ENCODE measurements around the gene ASTN2.

DNA sequence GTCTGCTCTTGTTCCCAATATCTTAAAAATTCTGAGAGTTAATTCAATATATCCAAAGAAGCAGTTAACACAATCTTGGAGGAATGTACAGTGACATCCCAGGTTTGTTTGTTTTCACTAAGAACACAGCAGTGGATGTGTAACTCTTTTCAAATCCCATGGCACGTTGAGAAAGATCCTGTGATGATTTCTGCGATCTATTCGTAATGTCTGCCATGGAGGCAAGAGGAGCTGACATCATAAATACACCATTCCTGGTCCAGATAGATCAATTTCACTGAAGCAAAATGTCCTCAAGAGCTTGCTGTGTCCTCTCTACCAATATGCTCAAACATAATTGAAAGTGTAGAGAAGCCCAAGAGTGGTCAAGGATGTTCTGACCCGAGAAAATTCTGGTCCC lies 980.5 kb downstream of the ASTN2 start:
- TF ChIP-seq GATA3 (IDR thresholded peaks at IDR 0.05; ENCODE audit: low read depth, low read length) = no peak
- TF ChIP-seq GATA2 (IDR thresholded peaks at IDR 0.05; ENCODE audit: low read depth, low read length) = no peak

Data from SH-SY5Y (cell line).